ENCODE results near the gene HEPACAM2.

DNA sequence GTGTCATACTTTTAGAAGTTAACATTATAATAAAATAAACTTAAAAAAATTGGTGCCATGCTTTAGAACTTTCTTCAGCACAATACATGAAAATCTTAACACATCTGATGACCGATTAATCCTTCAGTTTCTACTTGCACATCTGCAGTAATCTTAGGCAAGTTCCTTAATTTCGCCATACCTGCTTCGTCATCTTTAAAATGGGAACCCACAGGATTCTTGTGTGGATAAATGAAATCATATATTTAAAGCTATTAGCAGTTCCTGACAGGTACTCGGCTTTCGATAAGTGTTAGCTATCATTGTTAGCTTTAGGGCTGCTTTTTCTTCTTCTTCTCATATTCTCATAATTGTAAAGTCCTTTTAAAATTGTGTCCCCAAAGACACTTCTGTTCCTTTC lies 5.0 kb upstream of the HEPACAM2 start:
- TF ChIP-seq CTCF (IDR thresholded peaks at IDR 0.05) (no peak), POLR2A (IDR thresholded peaks at IDR 0.05) (no peak)
